Muscle of leg (tissue), 11 donors: Measurements from ENCODE around the gene DAB1. TPM values are rescaled to one million over a fixed set of nuclear protein-coding genes. Genes with fewer than 3 reads are reported as not detected.

Source experiments
- DNase-seq: peaks from one replicate; pipeline ENCODE4 v3.0.0; 2013
- H3K27ac ChIP-seq: one replicate; pipeline ENCODE4 v1.5.1; 2013; ENCODE audit warnings: mild to moderate bottlenecking, low read length, control low read depth
- H3K27me3 ChIP-seq: one replicate; pipeline ENCODE4 v1.6.1; 2013; ENCODE audit warnings: low read length; ENCODE audit not compliant: control insufficient read depth, insufficient read depth
- H3K36me3 ChIP-seq: one replicate; pipeline ENCODE4 v1.6.1; 2013; ENCODE audit warnings: low read length; ENCODE audit not compliant: control insufficient read depth, insufficient read depth
- H3K4me1 ChIP-seq: one replicate; pipeline ENCODE4 v1.6.1; 2013; ENCODE audit warnings: low read length; ENCODE audit not compliant: control insufficient read depth, insufficient read depth
- H3K4me3 ChIP-seq: one replicate; pipeline ENCODE4 v1.5.1; 2013; ENCODE audit warnings: low read length, control low read depth
- H3K9me3 ChIP-seq: replicated peaks from 2 replicates; pipeline ENCODE4 v1.6.1; 2013; ENCODE audit warnings: low read depth, low read length; ENCODE audit not compliant: control insufficient read depth
- WGBS: methylation state at CpG from one replicate; pipeline ENCODE4 v1.1.5; 2013; ENCODE audit warnings: missing lambda C conversion rate; ENCODE audit not compliant: insufficient coverage; 5-methylcytosine and 5-hydroxymethylcytosine counted together
- polyA plus RNA-seq, 8 donors: library from polyadenylated mRNA; unstranded; fragments of 120-200 nt; gene quantifications; one replicate each; pipeline versions ENCODE4 v1.2.1 to v1.2.3, GENCODE V29; 2013; ENCODE audit warnings: inconsistent platforms in 1 of 8, low replicate concordance in 1 of 8; ENCODE audit not compliant: insufficient read length in 8 of 8, insufficient read depth in 1 of 8
- total RNA-seq: library from RNA; stranded (reverse); fragments of 120-200 nt; gene quantifications from one replicate; pipeline ENCODE4 v1.2.4, GENCODE V29; 2013

The DAB1 gene
- total and polyA plus RNA-seq, 9 donors: 1.1 to 8.1 (median 2.6) TPM

GRCh38 chr1:56961426-56961825, 462.4 kb downstream of the DAB1 start:
- DNase-seq: no peak
- no CpG with 5 or more reads among the region's 10 CpGs for WGBS
- Histone ChIP-seq H3K9me3 (no peaks in the 10 kb centered on the region), H3K27me3 (no peaks in the 10 kb centered on the region), H3K27ac (no peak overlapping the region), H3K36me3 (no peaks in the 10 kb centered on the region), H3K4me1 (no peaks in the 10 kb centered on the region), H3K4me3 (no peak overlapping the region)

- DNase-seq: no peak
- WGBS: 37% methylated on average over 2 of the region's 2 CpGs
- H3K36me3 ChIP-seq: no peaks in the 10 kb centered on the region
- no peak overlapping the region for H3K27ac ChIP-seq
- no peaks in the 10 kb centered on the region for H3K4me1 ChIP-seq
- no peaks in the 10 kb centered on the region for H3K27me3 ChIP-seq
- no peak overlapping the region for H3K4me3 ChIP-seq
- no peaks in the 10 kb centered on the region for H3K9me3 ChIP-seq
These were observed 465.3 kb downstream of the DAB1 start for GRCh38 chr1:56958526-56958925.

GRCh38 chr1:56957931-56958330, 465.9 kb downstream of the DAB1 start:
- H3K9me3 ChIP-seq: no peaks in the 10 kb centered on the region
- no peaks in the 10 kb centered on the region for H3K36me3 ChIP-seq
- H3K27me3 ChIP-seq: no peaks in the 10 kb centered on the region
- WGBS: 21% methylated on average over 2 of the region's 3 CpGs
- H3K4me3 ChIP-seq: no peak overlapping the region
- H3K4me1 ChIP-seq: no peaks in the 10 kb centered on the region
- H3K27ac ChIP-seq: no peak overlapping the region
- peak; percentile 4 for DNase-seq

- Histone ChIP-seq H3K27ac (no peak overlapping the region), H3K9me3 (no peaks in the 10 kb centered on the region), H3K4me1 (no peaks in the 10 kb centered on the region), H3K36me3 (no peaks in the 10 kb centered on the region), H3K4me3 (no peak overlapping the region), H3K27me3 (peaks cover 2% of the 10 kb centered on the region)
- no peak for DNase-seq
- WGBS: no CpG with 5 or more reads among the region's 1 CpG
These were observed 469.2 kb downstream of the DAB1 start for GRCh38 chr1:56954664-56955063.

- no peak for DNase-seq
- Histone ChIP-seq H3K27ac (no peak overlapping the region), H3K36me3 (no peaks in the 10 kb centered on the region), H3K4me1 (no peaks in the 10 kb centered on the region), H3K4me3 (no peak overlapping the region), H3K27me3 (peaks cover 2% of the 10 kb centered on the region), H3K9me3 (no peaks in the 10 kb centered on the region)
- WGBS: 76% methylated on average over 2 of the region's 5 CpGs
These were observed 470.5 kb downstream of the DAB1 start for GRCh38 chr1:56953386-56953785.

GRCh38 chr1:56952501-56952900, 471.4 kb downstream of the DAB1 start:
- WGBS: 96% methylated on average over 4 of the region's 8 CpGs
- Histone ChIP-seq H3K4me1 (no peaks in the 10 kb centered on the region), H3K4me3 (no peak overlapping the region)

GRCh38 chr1:56948403-56949023, 475.3 kb downstream of the DAB1 start:
- H3K27ac ChIP-seq: no peak overlapping the region
- peaks cover 2% of the 10 kb centered on the region for H3K27me3 ChIP-seq
- H3K36me3 ChIP-seq: no peaks in the 10 kb centered on the region
- 85% methylated on average over 1 of the region's 1 CpG for WGBS
- no peak for DNase-seq
- H3K9me3 ChIP-seq: no peaks in the 10 kb centered on the region
- no peaks in the 10 kb centered on the region for H3K4me1 ChIP-seq
- H3K4me3 ChIP-seq: no peak overlapping the region

More at GRCh38 chr1:56952501-56952900, 471.4 kb downstream of the DAB1 start:
- Histone ChIP-seq H3K27ac (no peak overlapping the region), H3K36me3 (no peaks in the 10 kb centered on the region), H3K27me3 (peaks cover 2% of the 10 kb centered on the region), H3K9me3 (no peaks in the 10 kb centered on the region)
- no peak for DNase-seq
